Neural cell (in vitro differentiated cells): ENCODE data around the gene NOC4L. TPM values are rescaled to one million over a fixed set of nuclear protein-coding genes. Genes with fewer than 3 reads are reported as not detected.

Experiments used
- H2AFZ ChIP-seq: fragments of 200-600, 300-800 bp; sonication (generic), shearing (Covaris generic); 2 replicates; pipeline ENCODE4 v1.6.0; 2014; ENCODE audit warnings: low read depth, mild to moderate bottlenecking, antibody characterized with exemption, low read length, moderate library complexity
- H3F3A ChIP-seq: fragments of 200-600 bp; shearing (Covaris generic); 2 replicates; pipeline ENCODE4 v1.6.1; 2016; ENCODE audit warnings: mild to moderate bottlenecking, moderate library complexity, mixed read lengths, antibody characterized with exemption, low read length; ENCODE audit not compliant: insufficient read depth, poor library complexity, severe bottlenecking
- H3K27ac ChIP-seq: fragments of 200-600, 300-800 bp; sonication (generic), shearing (Covaris generic); 2 replicates; pipeline ENCODE4 v1.5.1; 2014; ENCODE audit warnings: mild to moderate bottlenecking, low read length, moderate library complexity
- H3K27me3 ChIP-seq: fragments of 300-800, 200-600 bp; sonication (generic), shearing (Covaris generic); 2 replicates; pipeline ENCODE4 v1.6.0; 2014; ENCODE audit warnings: mild to moderate bottlenecking, low read depth, low read length, moderate library complexity; ENCODE audit not compliant: insufficient read depth
- H3K36me3 ChIP-seq: fragments of 300-800, 200-600 bp; sonication (generic), shearing (Covaris generic); 2 replicates; pipeline ENCODE4 v1.5.1; 2014; ENCODE audit warnings: mild to moderate bottlenecking, antibody characterized with exemption, low read length, moderate library complexity; ENCODE audit not compliant: insufficient read depth
- H3K4me2 ChIP-seq: fragments of 300-800, 200-600 bp; sonication (generic), shearing (Covaris generic); 2 replicates; pipeline ENCODE4 v1.6.0; 2014; ENCODE audit warnings: mild to moderate bottlenecking, low read length
- H3K4me3 ChIP-seq: fragments of 300-800, 200-600 bp; sonication (generic), shearing (Covaris generic); 2 replicates; pipeline ENCODE4 v1.5.1; 2014; ENCODE audit warnings: mild to moderate bottlenecking, low read length, moderate library complexity
- H3K79me2 ChIP-seq: fragments of 200-600 bp; shearing (Covaris generic); replicated peaks from 2 replicates; pipeline ENCODE4 v1.6.0; 2014; ENCODE audit warnings: mild to moderate bottlenecking, low read length, moderate library complexity; ENCODE audit not compliant: insufficient read depth
- H3K9ac ChIP-seq: fragments of 300-800, 200-600 bp; sonication (generic), shearing (Covaris generic); 2 replicates; pipeline ENCODE4 v1.6.1; 2016; ENCODE audit warnings: mild to moderate bottlenecking, low read length, mixed read lengths
- H3K9me2 ChIP-seq: fragments of 200-600 bp; shearing (Covaris generic); 2 replicates; pipeline ENCODE4 v1.6.1; 2016; ENCODE audit warnings: mild to moderate bottlenecking, low read length, mixed read lengths; ENCODE audit not compliant: insufficient read depth
- H3K9me3 ChIP-seq: fragments of 200-600, 300-800 bp; sonication (generic), shearing (Covaris generic); 2 replicates; pipeline ENCODE4 v1.6.1; 2016; ENCODE audit warnings: mild to moderate bottlenecking, mixed run types, low read length, moderate library complexity, mixed read lengths
- H4K20me1 ChIP-seq: fragments of 200-600 bp; shearing (Covaris generic); 2 replicates; pipeline ENCODE4 v1.6.1; 2016; ENCODE audit warnings: mild to moderate bottlenecking, mixed run types; ENCODE audit not compliant: insufficient read depth
- EP300 ChIP-seq: fragments of 450-650 bp; conservative IDR thresholded peaks from 2 replicates; pipeline ENCODE4 v1.6.1; 2014; ENCODE audit warnings: antibody characterized with exemption, mild to moderate bottlenecking, moderate library complexity; ENCODE audit not compliant: poor library complexity, severe bottlenecking
- EZH2 ChIP-seq: fragments of 200-600, 300-800 bp; shearing (Covaris generic), sonication (generic); IDR thresholded peaks from 2 replicates; pipeline ENCODE4 v1.6.1; 2014; ENCODE audit warnings: antibody characterized with exemption, low read length, borderline replicate concordance, mild to moderate bottlenecking; ENCODE audit not compliant: insufficient read depth, poor library complexity, severe bottlenecking
- MXI1 ChIP-seq: fragments of 450-650 bp; conservative IDR thresholded peaks from 2 replicates; pipeline ENCODE4 v1.6.1; 2014; ENCODE audit warnings: antibody characterized with exemption, mild to moderate bottlenecking; ENCODE audit not compliant: poor library complexity, severe bottlenecking
- POLR2AphosphoS5 ChIP-seq: IDR thresholded peaks from 2 replicates; pipeline ENCODE4 v1.6.1; 2012
- RAD21 ChIP-seq: fragments of 450-650 bp; conservative IDR thresholded peaks from 2 replicates; pipeline ENCODE4 v1.6.1; 2014; ENCODE audit warnings: antibody characterized with exemption, mild to moderate bottlenecking, moderate library complexity
- REST ChIP-seq: IDR thresholded peaks from 2 replicates; pipeline ENCODE4 v1.6.1; 2012; ENCODE audit warnings: borderline replicate concordance
- SMC3 ChIP-seq: fragments of 450-650 bp; conservative IDR thresholded peaks from 2 replicates; pipeline ENCODE4 v1.6.1; 2014; ENCODE audit warnings: antibody characterized with exemption, mild to moderate bottlenecking, moderate library complexity; ENCODE audit not compliant: poor library complexity
- TAF1 ChIP-seq: IDR thresholded peaks from 2 replicates; pipeline ENCODE4 v1.6.1; 2012; ENCODE audit warnings: low read depth
- polyA plus RNA-seq: library from polyadenylated mRNA; depleted of rRNA; stranded (reverse); fragments of >200 nt; gene quantifications from 2 replicates; pipeline ENCODE4 v1.2.3, GENCODE V29; 2014
- TF ChIP-seq, protein P1 (sequence below): fragments of 450-650 bp; IDR thresholded peaks from 2 replicates; pipeline ENCODE4 v1.5.1; 2014; ENCODE audit warnings: antibody characterized with exemption, mild to moderate bottlenecking, moderate library complexity; ENCODE audit not compliant: poor library complexity, severe bottlenecking

Gene NOC4L
- polyA plus RNA-seq, 1 donor from 2014 or later = 26.9 TPM

- Histone ChIP-seq H3F3A (no peaks in the 10 kb centered on the region), H3K9me3 (no peaks in the 10 kb centered on the region), H3K4me3 (no peak overlapping the region), H3K27ac (no peak overlapping the region), H3K9ac (no peak overlapping the region), H3K79me2 (no peaks in the 10 kb centered on the region), H3K36me3 (no peaks in the 10 kb centered on the region), H2AFZ (no peak overlapping the region), H3K9me2 (no peaks in the 10 kb centered on the region), H4K20me1 (no peaks in the 10 kb centered on the region), H3K27me3 (no peaks in the 10 kb centered on the region), H3K4me2 (no peak overlapping the region)
- TF ChIP-seq RAD21 (no peak), EZH2 (no peak), SMC3 (no peak), MXI1 (no peak), EP300 (no peak), POLR2AphosphoS5 (no peak)
- TF ChIP-seq, protein P1, sequence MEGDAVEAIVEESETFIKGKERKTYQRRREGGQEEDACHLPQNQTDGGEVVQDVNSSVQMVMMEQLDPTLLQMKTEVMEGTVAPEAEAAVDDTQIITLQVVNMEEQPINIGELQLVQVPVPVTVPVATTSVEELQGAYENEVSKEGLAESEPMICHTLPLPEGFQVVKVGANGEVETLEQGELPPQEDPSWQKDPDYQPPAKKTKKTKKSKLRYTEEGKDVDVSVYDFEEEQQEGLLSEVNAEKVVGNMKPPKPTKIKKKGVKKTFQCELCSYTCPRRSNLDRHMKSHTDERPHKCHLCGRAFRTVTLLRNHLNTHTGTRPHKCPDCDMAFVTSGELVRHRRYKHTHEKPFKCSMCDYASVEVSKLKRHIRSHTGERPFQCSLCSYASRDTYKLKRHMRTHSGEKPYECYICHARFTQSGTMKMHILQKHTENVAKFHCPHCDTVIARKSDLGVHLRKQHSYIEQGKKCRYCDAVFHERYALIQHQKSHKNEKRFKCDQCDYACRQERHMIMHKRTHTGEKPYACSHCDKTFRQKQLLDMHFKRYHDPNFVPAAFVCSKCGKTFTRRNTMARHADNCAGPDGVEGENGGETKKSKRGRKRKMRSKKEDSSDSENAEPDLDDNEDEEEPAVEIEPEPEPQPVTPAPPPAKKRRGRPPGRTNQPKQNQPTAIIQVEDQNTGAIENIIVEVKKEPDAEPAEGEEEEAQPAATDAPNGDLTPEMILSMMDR = no peak
These were observed 38.0 kb downstream of the NOC4L start for GRCh38 chr12:132182206-132182710.

DNA sequence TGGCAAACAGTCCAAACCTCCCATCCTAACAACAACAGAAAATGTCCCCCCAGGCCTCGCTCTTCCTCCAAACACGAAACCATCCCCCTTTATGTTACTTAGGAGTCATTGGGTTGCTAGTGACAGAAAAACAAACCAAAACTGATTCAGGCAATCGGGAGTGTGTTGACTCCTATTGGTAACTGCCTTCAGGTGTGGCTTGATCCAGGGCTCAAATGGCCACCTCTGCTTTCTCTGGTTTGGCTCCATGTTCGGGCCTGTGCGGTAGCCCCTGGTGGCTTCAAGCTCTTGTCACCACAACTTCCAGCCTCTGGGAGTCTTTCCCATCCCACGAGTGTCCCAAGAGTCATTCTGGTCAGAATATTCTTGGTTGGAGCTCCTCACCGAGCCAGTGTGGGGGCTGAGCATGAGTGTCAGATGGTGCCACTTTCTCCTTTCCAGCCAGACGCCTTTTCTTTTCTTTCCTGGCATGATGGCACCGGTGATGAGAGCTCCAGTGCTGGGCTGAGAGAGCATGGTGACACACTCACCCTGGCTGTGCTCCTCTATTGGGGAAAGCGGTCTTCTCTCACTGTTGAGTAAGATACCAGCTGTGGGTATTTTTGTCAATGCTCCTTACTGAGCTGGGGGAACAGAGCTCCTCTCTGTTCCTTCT, 38.6 kb downstream of the NOC4L start:
- no peaks in the 10 kb centered on the region for H3K27me3 ChIP-seq
- H3K79me2 ChIP-seq = no peaks in the 10 kb centered on the region
- no peaks in the 10 kb centered on the region for H3K9me2 ChIP-seq
- H3K9me3 ChIP-seq = no peaks in the 10 kb centered on the region
- H3K4me2 ChIP-seq = no peak overlapping the region
- no peak overlapping the region for H3K4me3 ChIP-seq
- H3K27ac ChIP-seq = no peak overlapping the region
- no peaks in the 10 kb centered on the region for H3K36me3 ChIP-seq
- no peaks in the 10 kb centered on the region for H4K20me1 ChIP-seq
- H3K9ac ChIP-seq = no peak overlapping the region
- no peaks in the 10 kb centered on the region for H3F3A ChIP-seq
- H2AFZ ChIP-seq = no peak overlapping the region
- TF ChIP-seq EP300 = no peak
- no peak for TF ChIP-seq REST
- TF ChIP-seq, protein P1 = no peak
- no peak for TF ChIP-seq SMC3
- no peak for TF ChIP-seq MXI1
- no peak for TF ChIP-seq POLR2AphosphoS5
- TF ChIP-seq TAF1 = no peak
- TF ChIP-seq RAD21 = no peak
- TF ChIP-seq EZH2 = no peak
